GM12892 (cell line): ENCODE data around the gene ZNF546.

Experiments
- POLR2A ChIP-seq: IDR thresholded peaks from 2 replicates; pipeline ENCODE4 v1.6.1; 2011; ENCODE audit warnings: low read depth, low read length, control low read depth
- POLR2AphosphoS5 ChIP-seq: IDR thresholded peaks from 2 replicates; pipeline ENCODE4 v1.6.1; 2011; ENCODE audit warnings: low read depth, low read length, control low read depth
- TAF1 ChIP-seq: IDR thresholded peaks from 2 replicates; pipeline ENCODE4 v1.6.1; 2011; ENCODE audit warnings: low read depth, mild to moderate bottlenecking, control low read depth, low read length, borderline replicate concordance

DNA sequence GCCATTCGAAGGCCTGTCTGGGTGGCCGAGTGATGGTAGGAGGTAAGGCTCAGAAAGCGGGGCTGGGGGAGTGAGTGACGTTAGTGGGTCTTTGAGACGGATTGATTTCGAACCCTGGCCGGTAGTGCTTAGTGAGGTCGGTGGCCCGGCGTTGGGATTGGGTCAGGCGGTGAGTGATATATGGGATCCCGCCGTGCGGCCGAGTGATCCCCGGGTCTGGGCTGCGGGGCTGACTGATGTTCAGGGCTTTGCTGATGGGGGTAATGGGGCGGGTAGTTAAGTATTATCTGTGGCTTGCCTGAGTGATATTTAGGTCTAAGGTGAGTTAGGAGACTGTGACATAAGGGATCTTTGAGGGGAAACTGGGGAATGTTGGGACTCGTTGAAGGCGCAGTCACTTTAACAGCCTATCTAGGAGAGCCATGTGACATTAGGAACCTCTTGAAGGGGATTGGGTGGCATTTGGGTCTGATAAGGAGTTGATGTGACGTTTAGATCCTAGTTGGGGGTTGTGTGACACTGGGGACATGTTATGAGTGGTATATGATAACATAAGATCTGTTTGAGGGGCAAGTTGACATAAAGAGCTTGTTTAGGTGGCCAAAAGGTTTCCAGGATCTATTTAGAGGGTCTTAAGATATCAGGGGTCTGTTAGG lies 25.4 kb upstream of the ZNF546 start:
- TF ChIP-seq POLR2AphosphoS5 (no peak), POLR2A (no peak), TAF1 (no peak)
